Uterus (tissue), 4 donors: Measurements from ENCODE around the gene WASF2. TPM values are rescaled to one million over a fixed set of nuclear protein-coding genes. Genes with fewer than 3 reads are reported as not detected.
"Not testable (repeated sequence)": the region's sequence is repeated elsewhere in the genome, so short reads cannot be mapped to it uniquely, and the experiment has no call there.

Experiments
- DNase-seq, 2 donors: peaks; one replicate each; pipeline ENCODE4 v3.0.0-alpha.2; 2019 to 2020
- H3K27ac ChIP-seq, 2 donors: fragments of 200-600 bp; sonication (generic); 1 replicate in 1 of 2; 2 replicates in 1 of 2; pipeline ENCODE4 v1.5.1; 2016 to 2018
- H3K27me3 ChIP-seq, 2 donors: fragments of 200-600 bp; sonication (generic); one replicate each; pipeline ENCODE4 v1.5.1; 2018 to 2019; ENCODE audit warnings: control low read depth in 1 of 2
- H3K36me3 ChIP-seq, 2 donors: fragments of 200-600 bp; sonication (generic); one replicate each; pipeline ENCODE4 v1.5.1; 2019; ENCODE audit warnings: control low read depth in 1 of 2
- H3K4me1 ChIP-seq, 2 donors: fragments of 200-600 bp; sonication (generic); one replicate each; pipeline ENCODE4 v1.5.1; 2018 to 2019; ENCODE audit warnings: control low read depth in 1 of 2
- H3K4me3 ChIP-seq, 2 donors: fragments of 200-600 bp; sonication (generic); 1 replicate in 1 of 2; 2 replicates in 1 of 2; pipeline ENCODE4 v1.5.1; 2018 to 2019; ENCODE audit warnings: mild to moderate bottlenecking in 1 of 2
- H3K9me3 ChIP-seq, 2 donors: fragments of 200-600 bp; sonication (generic); one replicate each; pipeline ENCODE4 v1.5.1; 2019; ENCODE audit warnings: control low read depth in 1 of 2
- POLR2A ChIP-seq, 2 donors: fragments of 450-650 bp; IDR thresholded peaks; one replicate each; pipeline ENCODE4 v1.6.1; 2016; ENCODE audit warnings: antibody characterized with exemption in 2 of 2, mild to moderate bottlenecking in 1 of 2, moderate library complexity in 1 of 2
- intact Hi-C: fragments of 100-400 bp; cut with DNase I; formaldehyde crosslinking; loops from one replicate; pipeline ENCODE4 v1.15.1; 2023; ENCODE audit warnings: low total_unique reads
- total RNA-seq, 4 donors: library from RNA; depleted of rRNA in 3 of 4; stranded (reverse); fragments of >200 nt in 3 of 4; gene quantifications; one replicate each; pipeline versions ENCODE4 v1.1.0 to v1.2.4, GENCODE V29; 2014 to 2023
- TF ChIP-seq, protein P1 (sequence below), 4 experiments: fragments of 200-600 bp in 2 of 4; fragments of 450-650 bp in 2 of 4; sonication (generic) in 2 of 4; IDR thresholded peaks; one replicate each; pipeline ENCODE4 v1.5.1; 2016 to 2019; ENCODE audit warnings: antibody characterized with exemption in 4 of 4, mild to moderate bottlenecking in 2 of 4, moderate library complexity in 1 of 4
- donor health status: DM: yes; HTN: yes; CAD: no.

The WASF2 gene
- total RNA-seq, 4 donors from 2014 or later, result 27.2 to 178 (median 41.1) TPM

DNA sequence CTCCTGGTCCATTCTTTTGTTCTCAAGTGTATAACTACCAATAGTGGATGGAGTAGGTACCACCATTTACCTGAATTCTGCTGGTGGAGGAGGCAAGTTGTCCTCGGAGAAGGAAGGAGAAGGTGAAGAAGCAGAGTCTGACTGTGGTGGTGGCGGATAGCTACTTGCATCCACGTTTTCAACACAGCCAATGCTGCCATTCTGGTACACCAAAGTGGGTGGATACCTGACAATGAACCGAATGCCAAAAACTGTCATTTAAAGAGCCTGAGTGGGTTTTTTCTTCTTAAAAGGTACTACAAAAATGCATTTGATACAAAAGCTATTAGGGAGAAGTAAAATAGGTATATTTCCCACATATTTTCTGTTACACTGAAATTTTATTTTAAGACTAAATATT is 77.5 kb downstream of the WASF2 start:
- Histone ChIP-seq H3K27ac (peak overlapping the region in 1 of 2 donors; percentile 15), H3K36me3 (no peaks in the 10 kb centered on the region), H3K27me3 (no peaks in the 10 kb centered on the region), H3K4me1 (peaks cover 0 to 2% of the 10 kb centered on the region in 2 donors), H3K9me3 (no peaks in the 10 kb centered on the region), H3K4me3 (no peak overlapping the region)
- TF ChIP-seq POLR2A (IDR thresholded peaks at IDR 0.05), result no peak
- TF ChIP-seq, protein P1, sequence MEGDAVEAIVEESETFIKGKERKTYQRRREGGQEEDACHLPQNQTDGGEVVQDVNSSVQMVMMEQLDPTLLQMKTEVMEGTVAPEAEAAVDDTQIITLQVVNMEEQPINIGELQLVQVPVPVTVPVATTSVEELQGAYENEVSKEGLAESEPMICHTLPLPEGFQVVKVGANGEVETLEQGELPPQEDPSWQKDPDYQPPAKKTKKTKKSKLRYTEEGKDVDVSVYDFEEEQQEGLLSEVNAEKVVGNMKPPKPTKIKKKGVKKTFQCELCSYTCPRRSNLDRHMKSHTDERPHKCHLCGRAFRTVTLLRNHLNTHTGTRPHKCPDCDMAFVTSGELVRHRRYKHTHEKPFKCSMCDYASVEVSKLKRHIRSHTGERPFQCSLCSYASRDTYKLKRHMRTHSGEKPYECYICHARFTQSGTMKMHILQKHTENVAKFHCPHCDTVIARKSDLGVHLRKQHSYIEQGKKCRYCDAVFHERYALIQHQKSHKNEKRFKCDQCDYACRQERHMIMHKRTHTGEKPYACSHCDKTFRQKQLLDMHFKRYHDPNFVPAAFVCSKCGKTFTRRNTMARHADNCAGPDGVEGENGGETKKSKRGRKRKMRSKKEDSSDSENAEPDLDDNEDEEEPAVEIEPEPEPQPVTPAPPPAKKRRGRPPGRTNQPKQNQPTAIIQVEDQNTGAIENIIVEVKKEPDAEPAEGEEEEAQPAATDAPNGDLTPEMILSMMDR (IDR thresholded peaks at IDR 0.05), result no peak
- intact Hi-C loops, result no loop called here
- no peak for DNase-seq

DNA sequence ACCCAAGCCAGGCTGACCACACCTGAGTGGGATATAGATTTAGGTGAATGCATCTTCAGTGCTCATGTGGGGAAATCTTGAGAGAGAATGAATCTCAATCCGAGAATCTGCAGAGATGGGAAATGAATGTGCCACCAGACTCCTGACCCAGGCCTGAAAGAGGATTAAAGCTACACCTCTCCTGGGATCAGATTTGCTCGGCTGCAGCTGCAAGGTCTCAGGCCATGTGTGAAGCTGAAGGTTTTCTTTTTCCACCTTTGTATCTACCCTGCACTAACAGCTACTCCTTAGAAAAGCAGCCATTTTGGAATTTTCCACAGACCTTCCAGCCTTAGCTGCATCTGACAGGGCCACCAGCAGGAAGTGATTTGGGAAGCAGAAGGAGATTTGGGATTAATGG is 79.3 kb downstream of the WASF2 start:
- Histone ChIP-seq H3K36me3 (no peaks in the 10 kb centered on the region), H3K27me3 (no peaks in the 10 kb centered on the region), H3K4me3 (no peak overlapping the region), H3K27ac (no peak overlapping the region), H3K4me1 (peaks cover 0 to 6% of the 10 kb centered on the region in 2 donors), H3K9me3 (no peaks in the 10 kb centered on the region)
- no peak for DNase-seq
- TF ChIP-seq, protein P1 (IDR thresholded peaks at IDR 0.05), result no peak
- intact Hi-C loops, result no loop called here

DNA sequence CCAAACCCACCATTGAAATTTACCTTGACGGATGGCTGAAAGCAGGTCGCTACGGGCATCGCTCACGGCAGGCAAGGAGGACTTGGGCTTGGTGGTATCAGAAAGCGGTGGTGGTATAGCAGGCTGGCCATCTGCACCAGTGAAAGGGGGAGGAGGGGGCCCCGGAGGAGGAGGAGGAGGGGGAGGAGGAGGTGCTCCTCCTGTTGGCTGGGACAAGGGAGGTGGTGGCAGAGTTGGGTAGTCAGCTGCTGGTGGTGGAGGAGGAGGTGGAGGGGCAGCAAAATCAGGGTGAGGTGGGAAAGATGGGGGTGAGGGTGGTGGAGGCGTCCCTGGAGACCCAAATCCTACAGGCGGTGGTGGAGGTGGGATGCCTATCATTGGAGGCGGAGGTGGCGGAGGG is 80.3 kb downstream of the WASF2 start:
- Histone ChIP-seq H3K36me3 (no peaks in the 10 kb centered on the region), H3K27ac (no peak overlapping the region), H3K4me3 (no peak overlapping the region), H3K27me3 (no peaks in the 10 kb centered on the region), H3K4me1 (peaks cover 0 to 6% of the 10 kb centered on the region in 2 donors), H3K9me3 (no peaks in the 10 kb centered on the region)
- TF ChIP-seq POLR2A (IDR thresholded peaks at IDR 0.05), result no peak
- TF ChIP-seq, protein P1 (IDR thresholded peaks at IDR 0.05), result no peak
- no peak for DNase-seq
- intact Hi-C loops, result no loop called here

DNA sequence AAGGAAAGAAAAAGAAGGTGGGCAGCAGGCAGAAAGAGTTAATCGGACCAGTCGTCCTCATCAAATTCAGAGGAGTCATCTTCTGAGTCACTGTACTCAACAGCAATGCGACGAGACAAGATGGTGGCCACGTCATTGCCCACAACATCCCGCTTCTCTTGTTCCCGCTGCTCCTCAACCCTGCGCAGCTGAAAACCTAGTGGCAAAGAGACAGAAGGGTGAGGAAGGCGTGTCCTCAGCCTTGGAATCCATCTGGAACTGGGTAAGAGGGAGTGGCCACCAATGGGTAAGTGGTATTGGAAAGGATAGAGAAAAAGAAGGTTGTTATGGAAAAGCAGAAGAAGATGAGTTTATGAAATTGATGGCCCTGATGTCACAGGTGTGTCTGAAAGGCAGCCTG is 81.8 kb downstream of the WASF2 start:
- Histone ChIP-seq H3K4me1 (peaks cover 0 to 15% of the 10 kb centered on the region in 2 donors), H3K27me3 (no peaks in the 10 kb centered on the region), H3K4me3 (no peak overlapping the region), H3K36me3 (no peaks in the 10 kb centered on the region), H3K27ac (no peak overlapping the region), H3K9me3 (no peaks in the 10 kb centered on the region)
- DNase-seq, result no peak
- TF ChIP-seq POLR2A (IDR thresholded peaks at IDR 0.05), result no peak
- TF ChIP-seq, protein P1 (IDR thresholded peaks at IDR 0.05), result no peak
- intact Hi-C loops, result no loop called here

DNA sequence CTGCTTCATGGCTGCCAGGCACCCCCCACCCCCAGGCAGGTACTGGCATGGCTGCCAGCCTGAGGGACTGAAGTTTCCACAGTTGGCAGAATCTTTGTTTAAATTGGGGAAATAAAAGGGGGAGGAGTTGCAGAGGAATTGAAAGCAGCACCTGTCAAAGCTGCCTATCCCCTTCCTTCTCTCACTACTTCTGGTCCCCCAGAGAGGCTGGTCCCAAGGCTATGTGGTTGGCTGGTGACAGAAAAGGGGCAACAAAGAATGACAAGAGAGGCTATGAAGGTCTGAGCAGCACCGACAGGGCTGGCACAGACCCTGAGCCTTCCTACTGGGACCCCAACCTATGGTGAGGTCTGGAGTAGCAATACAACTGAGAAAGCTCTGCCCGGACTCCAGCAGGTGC is 83.2 kb downstream of the WASF2 start:
- intact Hi-C loops, H3K27me3 ChIP-seq, H3K9me3 ChIP-seq, H3K4me3 ChIP-seq, DNase-seq, H3K36me3 ChIP-seq: not testable (repeated sequence)
- peak overlapping the region; percentile 81 to 84 for H3K27ac ChIP-seq
- H3K4me1 ChIP-seq, result peaks cover 6 to 23% of the 10 kb centered on the region in 2 donors

DNA sequence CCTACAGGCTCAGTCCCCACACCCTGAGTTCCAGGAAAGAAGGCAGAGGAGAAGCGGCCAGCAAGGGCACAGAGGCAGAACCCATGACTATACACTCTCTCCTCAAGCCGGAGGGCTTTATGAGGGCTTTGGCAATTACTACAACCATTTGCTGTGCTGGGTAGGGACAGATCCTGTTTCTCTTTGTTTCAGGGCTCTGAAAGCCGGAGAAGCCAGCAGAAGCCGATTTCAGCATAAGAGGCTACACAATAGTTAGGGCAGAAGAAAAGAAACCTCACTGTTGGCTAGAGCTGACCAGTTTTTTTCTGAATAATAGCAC is 83.6 kb downstream of the WASF2 start:
- no peak overlapping the region for H3K4me3 ChIP-seq
- no peaks in the 10 kb centered on the region for H3K36me3 ChIP-seq
- peaks cover 6 to 23% of the 10 kb centered on the region in 2 donors for H3K4me1 ChIP-seq
- H3K27me3 ChIP-seq, result no peaks in the 10 kb centered on the region
- intact Hi-C loops, result no loop called here
- DNase-seq, result no peak
- TF ChIP-seq POLR2A (IDR thresholded peaks at IDR 0.05), result no peak
- TF ChIP-seq, protein P1 (IDR thresholded peaks at IDR 0.05), result no peak
- H3K27ac ChIP-seq, result peak overlapping the region; percentile 81 to 84
- no peaks in the 10 kb centered on the region for H3K9me3 ChIP-seq
